Activated T-helper 1 cell treated with anti-CD3 and anti-CD28 coated beads, Interleukin-12 subunit alpha, Interleukin-12 subunit beta, Interleukin-2, Interleukin-4 antibody, amounts not matched to agents 30 ng/mL and 10 ng/mL and 1 ng/mL, durations not matched to agents 14 hours and 24 hours and 36 hours (primary cell): Measurements from ENCODE around the gene REXO1. TPM values are rescaled to one million over a fixed set of nuclear protein-coding genes. Genes with fewer than 3 reads are reported as not detected.

Experiments used
- DNase-seq: peaks from one replicate; pipeline ENCODE4 v3.0.0; 2021; ENCODE audit warnings: low spot score
- H3K27ac Mint-ChIP-seq: one replicate; pipeline ENCODE4 v1.8.0; 2021; ENCODE audit warnings: mild to moderate bottlenecking, mixed read lengths
- H3K27me3 Mint-ChIP-seq: one replicate; pipeline ENCODE4 v1.8.0; 2022; ENCODE audit warnings: mild to moderate bottlenecking, moderate library complexity, mixed read lengths; ENCODE audit not compliant: insufficient read depth
- H3K36me3 Mint-ChIP-seq: one replicate; pipeline ENCODE4 v1.8.0; 2021; ENCODE audit warnings: low read depth, mixed read lengths
- H3K4me1 Mint-ChIP-seq: one replicate; pipeline ENCODE4 v1.8.0; 2021; ENCODE audit warnings: low read depth, mixed read lengths
- H3K4me3 Mint-ChIP-seq: one replicate; pipeline ENCODE4 v1.8.0; 2021; ENCODE audit warnings: mild to moderate bottlenecking, moderate library complexity, mixed read lengths
- H3K9me3 Mint-ChIP-seq: one replicate; pipeline ENCODE4 v1.8.0; 2021; ENCODE audit warnings: mixed read lengths
- intact Hi-C: fragments of 100-400 bp; cut with micrococcal nuclease; formaldehyde crosslinking; loops from one replicate; pipeline ENCODE4 v1.15.1; 2024
- total RNA-seq: library from RNA; stranded (reverse); gene quantifications from 2 replicates; pipeline ENCODE4 v1.2.3, GENCODE V29; 2022

The REXO1 gene
- total RNA-seq, 1 donor from 2014 or later: 64.5 TPM

GRCh38 chr19:1768918-1769644 lies 79.2 kb downstream of the REXO1 start:
- Mint-ChIP-seq H3K9me3 (peaks cover 15% of the 10 kb centered on the region), H3K4me3 (no peak overlapping the region), H3K4me1 (no peaks in the 10 kb centered on the region), H3K27ac (no peak overlapping the region), H3K27me3 (peaks cover 64% of the 10 kb centered on the region), H3K36me3 (peaks cover 2% of the 10 kb centered on the region)
- no peak for DNase-seq
- intact Hi-C loops: loop anchor here (5.0 kb wide), 2 partner anchors 97 to 322 kb away; no protein-coding TSS in a partner anchor

GRCh38 chr19:1768248-1768647 lies 80.0 kb downstream of the REXO1 start:
- Mint-ChIP-seq H3K9me3 (peaks cover 14% of the 10 kb centered on the region), H3K4me3 (no peak overlapping the region), H3K27me3 (peaks cover 67% of the 10 kb centered on the region), H3K27ac (no peak overlapping the region), H3K36me3 (peaks cover 2% of the 10 kb centered on the region), H3K4me1 (no peaks in the 10 kb centered on the region)
- intact Hi-C loops: loop anchor here (5.0 kb wide), 2 partner anchors 96 to 321 kb away; no protein-coding TSS in a partner anchor
- DNase-seq: no peak

GRCh38 chr19:1767464-1767933 lies 80.8 kb downstream of the REXO1 start:
- Mint-ChIP-seq H3K4me3 (no peak overlapping the region), H3K27ac (no peak overlapping the region), H3K9me3 (peaks cover 14% of the 10 kb centered on the region), H3K4me1 (no peaks in the 10 kb centered on the region), H3K27me3 (peaks cover 66% of the 10 kb centered on the region), H3K36me3 (peaks cover 2% of the 10 kb centered on the region)
- DNase-seq: peak; percentile 42
- intact Hi-C loops: loop anchor here (1.0 to 5.0 kb wide), 3 partner anchors 95 to 320 kb away; no protein-coding TSS in a partner anchor

GRCh38 chr19:1766800-1767352 lies 81.4 kb downstream of the REXO1 start:
- peaks cover 14% of the 10 kb centered on the region for H3K9me3 Mint-ChIP-seq
- intact Hi-C loops: loop anchor here (1.0 to 5.0 kb wide), 3 partner anchors 95 to 320 kb away; no protein-coding TSS in a partner anchor
- H3K36me3 Mint-ChIP-seq: peaks cover 2% of the 10 kb centered on the region
- no peak overlapping the region for H3K4me3 Mint-ChIP-seq
- no peak overlapping the region for H3K27ac Mint-ChIP-seq
- H3K4me1 Mint-ChIP-seq: no peaks in the 10 kb centered on the region
- no peak for DNase-seq
- H3K27me3 Mint-ChIP-seq: peaks cover 65% of the 10 kb centered on the region

GRCh38 chr19:1765904-1766799 lies 82.1 kb downstream of the REXO1 start:
- Mint-ChIP-seq H3K27ac (no peak overlapping the region), H3K36me3 (peaks cover 2% of the 10 kb centered on the region), H3K27me3 (peaks cover 69% of the 10 kb centered on the region), H3K4me1 (no peaks in the 10 kb centered on the region), H3K9me3 (peaks cover 10% of the 10 kb centered on the region), H3K4me3 (no peak overlapping the region)
- intact Hi-C loops: loop anchor here (5.0 kb wide), 2 partner anchors 94 to 319 kb away; no protein-coding TSS in a partner anchor
- no peak for DNase-seq

Other genes starting within 250 kb of the REXO1 start
- 171 and 176 TPM in 2 replicates for gene UQCR11, start 243.0 kb downstream of the REXO1 start, total RNA-seq
- 163 and 172 TPM in 2 replicates for gene TCF3, start 195.9 kb downstream of the REXO1 start, total RNA-seq
- not detected in 2 replicates for gene ONECUT3, start 95.0 kb downstream of the REXO1 start, total RNA-seq
- gene ATP8B3, start 36.2 kb downstream of the REXO1 start, total RNA-seq: 4.1 and 5.0 TPM in 2 replicates
- 34.5 and 39.1 TPM in 2 replicates for gene KLF16, start 15.1 kb upstream of the REXO1 start, total RNA-seq
- gene ABHD17A, start 37.0 kb upstream of the REXO1 start, total RNA-seq: 115 TPM in 2 replicates
- 8.4 and 9.6 TPM in 2 replicates for gene ADAT3, start 56.9 kb upstream of the REXO1 start, total RNA-seq
- 38.0 and 41.5 TPM in 2 replicates for gene SCAMP4, start 56.9 kb upstream of the REXO1 start, total RNA-seq
- gene CSNK1G2, start 92.7 kb upstream of the REXO1 start, total RNA-seq: 95.2 and 101 TPM in 2 replicates
- gene BTBD2, start 167.2 kb upstream of the REXO1 start, total RNA-seq: 27.5 and 27.7 TPM in 2 replicates
- gene MKNK2, start 202.8 kb upstream of the REXO1 start, total RNA-seq: 150 and 166 TPM in 2 replicates
- gene MOB3A, start 247.8 kb upstream of the REXO1 start, total RNA-seq: 161 and 167 TPM in 2 replicates
- 6.7 and 7.1 TPM in 2 replicates for gene IZUMO4, start 248.4 kb upstream of the REXO1 start, total RNA-seq